K562 (cell line): ENCODE results near the gene RPTOR. TPM values are rescaled to one million over a fixed set of nuclear protein-coding genes. Genes with fewer than 3 reads are reported as not detected.

Source experiments
- ATAC-seq: fragments of 200-7000 bp; cut with Tn5 transposase; 3 replicates; pipeline ENCODE4 v1.9.1; 2020; ENCODE audit warnings: moderate library complexity
- BruUV-seq: library from RNA; stranded (reverse); fragments of 400-500 nt; replicated peaks from 2 replicates; lab custom pipeline; 2021; lab: Mats Ljungman, UMichigan
- CTCF ChIA-PET: fragments of 300-600 bp; formaldehyde crosslinking; extraction: SDS; loops from one replicate; lab custom pipeline; 2021; ENCODE audit warnings: low intra/inter-chr PET ratio; lab: Yijun Ruan, JAX
- POLR2A ChIA-PET: fragments of 300-600, 350-650 bp; sonication (Branson Sonifier 250); formaldehyde crosslinking; extraction: SDS; loops from one replicate; lab custom pipeline; 2021; ENCODE audit warnings: antibody characterized with exemption, inconsistent platforms; lab: Yijun Ruan, JAX
- DNase-seq, 4 experiments: peaks; one replicate each; pipeline versions ENCODE4 v3.0.0 to v3.0.0-alpha.2; 2011 to 2018; ENCODE audit warnings: low spot score in 3 of 4, mixed read lengths in 3 of 4; ENCODE audit errors: extremely low read depth in 1 of 4
- FAIRE-seq: peaks from 2 replicates; lab custom pipeline; 2011; peaks lifted over from hg19 to GRCh38; lab: Jason Lieb, UNC
- H2AFZ ChIP-seq: 2 replicates; pipeline ENCODE4 v1.6.0; 2011; ENCODE audit warnings: low read depth, low read length, control low read depth, inconsistent platforms
- H3K27ac ChIP-seq: fragments of 200-600 bp; 3 replicates; pipeline ENCODE4 v1.8.0; 2011; ENCODE audit warnings: low read depth, mild to moderate bottlenecking, control low read depth, inconsistent platforms, low read length, moderate library complexity, mixed read lengths; ENCODE audit errors: extremely low read depth
- H3K27me3 ChIP-seq, 2 experiments: fragments of 300-600 bp in 1 of 2; 2 replicates in 1 of 2; 3 replicates in 1 of 2; pipeline versions ENCODE4 v1.6.0 to v1.8.0; 2011; ENCODE audit warnings: inconsistent platforms in 2 of 2, low read length in 2 of 2, mild to moderate bottlenecking in 1 of 2, mixed read lengths in 1 of 2, moderate library complexity in 1 of 2; ENCODE audit not compliant: control insufficient read depth in 2 of 2, insufficient read depth in 2 of 2
- H3K36me3 ChIP-seq: fragments of 300-600 bp; 3 replicates; pipeline ENCODE4 v1.8.0; 2011; ENCODE audit warnings: mild to moderate bottlenecking, low read length, inconsistent platforms; ENCODE audit not compliant: control insufficient read depth, insufficient read depth
- H3K4me1 ChIP-seq, 2 experiments: fragments of 200-600 bp in 1 of 2; replicated peaks in 1 of 2; 2 replicates in 1 of 2; 3 replicates in 1 of 2; pipeline versions ENCODE4 v1.5.1 to v1.8.0; 2011; ENCODE audit warnings: inconsistent platforms in 2 of 2, low read length in 2 of 2, mild to moderate bottlenecking in 1 of 2, mixed read lengths in 1 of 2, moderate library complexity in 1 of 2; ENCODE audit not compliant: control insufficient read depth in 2 of 2, insufficient read depth in 2 of 2
- H3K4me2 ChIP-seq: 2 replicates; pipeline ENCODE4 v1.6.1; 2011; ENCODE audit warnings: low read length, control low read depth, inconsistent platforms, mixed read lengths; ENCODE audit not compliant: insufficient read depth
- H3K4me3 ChIP-seq: fragments of 200-600 bp; sonication (generic), shearing (Covaris generic); 2 replicates; pipeline ENCODE4 v1.5.1; 2016; ENCODE audit warnings: control low read depth, inconsistent platforms
- H3K79me2 ChIP-seq: fragments of 200-600 bp; 3 replicates; pipeline ENCODE4 v1.8.0; 2011; ENCODE audit warnings: low read length, inconsistent platforms; ENCODE audit not compliant: control insufficient read depth, insufficient read depth
- H3K9ac ChIP-seq, 2 experiments: 2 replicates each; pipeline versions ENCODE4 v1.6.0 to v1.6.1; 2011; ENCODE audit warnings: low read depth in 2 of 2, low read length in 2 of 2, control low read depth in 1 of 2, inconsistent platforms in 1 of 2, mild to moderate bottlenecking in 1 of 2, mixed read lengths in 1 of 2; ENCODE audit not compliant: insufficient read depth in 1 of 2
- H3K9me1 ChIP-seq: one replicate; pipeline ENCODE4 v1.6.0; 2011; ENCODE audit warnings: inconsistent platforms, mild to moderate bottlenecking, low read length, moderate library complexity; ENCODE audit not compliant: control insufficient read depth, insufficient read depth
- H3K9me3 ChIP-seq: replicated peaks from 2 replicates; pipeline ENCODE4 v1.5.1; 2011; ENCODE audit warnings: low read depth, low read length, inconsistent platforms; ENCODE audit not compliant: control insufficient read depth, insufficient read depth
- H4K20me1 ChIP-seq: replicated peaks from 2 replicates; pipeline ENCODE4 v1.6.1; 2011; ENCODE audit warnings: low read length, inconsistent platforms, mixed read lengths; ENCODE audit not compliant: control insufficient read depth, insufficient read depth
- CHD2 ChIP-seq: IDR thresholded peaks from 2 replicates; pipeline ENCODE4 v1.6.1; 2011; ENCODE audit warnings: low read depth, low read length
- NBN ChIP-seq: fragments of 450-650 bp; IDR thresholded peaks from 2 replicates; pipeline ENCODE4 v1.6.1; 2016; ENCODE audit warnings: low read depth, mild to moderate bottlenecking
- PML ChIP-seq: IDR thresholded peaks from 2 replicates; pipeline ENCODE4 v1.6.1; 2012; ENCODE audit warnings: low read length, inconsistent platforms
- POU5F1 ChIP-seq: fragments of 150-350 bp; IDR thresholded peaks from 2 replicates; pipeline ENCODE4 v1.6.1; 2014; ENCODE audit warnings: borderline replicate concordance, low read length, low read depth, mild to moderate bottlenecking; ENCODE audit not compliant: partially characterized antibody
- PURB ChIP-seq: sonication (generic); formaldehyde crosslinking; IDR thresholded peaks from 2 replicates; pipeline ENCODE4 v1.9.0; 2021; ENCODE audit warnings: low read depth, mild to moderate bottlenecking, missing genetic modification reagents
- RCOR1 ChIP-seq, 2 experiments: IDR thresholded peaks; 2 replicates each; pipeline ENCODE4 v1.6.1; 2012; ENCODE audit warnings: low read depth in 2 of 2, low read length in 2 of 2, borderline replicate concordance in 1 of 2, improper control_type of control experiment in 1 of 2
- TAF9B ChIP-seq: fragments of 450-650 bp; IDR thresholded peaks from 2 replicates; pipeline ENCODE4 v1.6.1; 2018; ENCODE audit warnings: mild to moderate bottlenecking; ENCODE audit not compliant: partially characterized antibody
- YBX1 ChIP-seq: fragments of 450-650 bp; IDR thresholded peaks from 2 replicates; pipeline ENCODE4 v1.7.1; 2016; ENCODE audit warnings: mild to moderate bottlenecking
- ZBTB11 ChIP-seq, 3 experiments: fragments of 200-800 bp in 1 of 3; fragments of 250-450 bp in 1 of 3; fragments of 450-650 bp in 1 of 3; sonication (Bioruptor Pico) in 1 of 3; sonication (Bioruptor generic) in 1 of 3; formaldehyde crosslinking in 1 of 3; IDR thresholded peaks; 2 replicates each; pipeline versions ENCODE4 v1.6.1 to v1.8.0; 2016 to 2022; ENCODE audit warnings: mild to moderate bottlenecking in 2 of 3, missing genetic modification characterization in 2 of 3, missing compliant biosample characterization in 1 of 3, moderate library complexity in 1 of 3
- ZNF253 ChIP-seq: fragments of 250-450 bp; sonication (Bioruptor Pico); conservative IDR thresholded peaks from 2 replicates; pipeline ENCODE4 v1.6.1; 2021; ENCODE audit warnings: mild to moderate bottlenecking
- ZNF277 ChIP-seq: fragments of 250-450 bp; sonication (Bioruptor Pico); IDR thresholded peaks from 2 replicates; pipeline ENCODE4 v1.8.0; 2022; ENCODE audit warnings: inconsistent platforms, mild to moderate bottlenecking, moderate library complexity, borderline replicate concordance
- ZNF695 ChIP-seq: fragments of 450-650 bp; formaldehyde crosslinking; IDR thresholded peaks from 2 replicates; pipeline ENCODE4 v1.4.0; 2020; ENCODE audit warnings: mild to moderate bottlenecking, moderate library complexity
- whole genome bisulfite sequencing: fragments of 100-300 bp; shearing (Covaris generic); methylation state at CpG from one replicate; pipeline ENCODE4 v1.1.6; 2016; ENCODE audit warnings: low coverage, mixed read lengths; ENCODE audit not compliant: insufficient coverage; ENCODE audit errors: missing lambda C conversion rate; 5-methylcytosine and 5-hydroxymethylcytosine counted together
- in situ Hi-C: fragments of 300-500 bp; cut with MboI; formaldehyde crosslinking; loops from 4 replicates; pipeline ENCODE4 v1.15.0; 2018; ENCODE audit warnings: inconsistent platforms, mixed read lengths
- intact Hi-C: fragments of 100-400 bp; cut with micrococcal nuclease; formaldehyde crosslinking; loops from 2 replicates; pipeline ENCODE4 v1.14.2; 2022
- polyA plus RNA-seq, 8 experiments: library from polyadenylated mRNA; depleted of rRNA in 4 of 8; stranded (reverse) in 5 of 8; unstranded in 3 of 8; fragments of >200 nt; fragmentation: Nextera tagmentation in 2 of 8; fragmentation: Illumina TruSeq in 1 of 8; extraction: Ambion mirVana in 2 of 8; extraction: Trizol in 1 of 8; gene quantifications; 2 replicates each; pipeline versions ENCODE4 v1.2.1 to v1.2.3, GENCODE V29; 2011 to 2014; ENCODE audit warnings: inconsistent platforms in 1 of 8, missing spikeins in 1 of 8
- total RNA-seq, 7 experiments: library from RNA; depleted of rRNA in 6 of 7; stranded (reverse); fragments of >200 nt in 6 of 7; fragmentation: Illumina TruSeq in 2 of 7; extraction: Trizol in 2 of 7; gene quantifications; 2 replicates each; pipeline versions ENCODE4 v1.2.1 to v1.2.3, GENCODE V29; 2011 to 2021; ENCODE audit warnings: low replicate concordance in 1 of 7
- TF ChIP-seq, protein P1 (sequence below): fragments of 450-650 bp; formaldehyde crosslinking; IDR thresholded peaks from 2 replicates; pipeline ENCODE4 v1.4.0; 2020; ENCODE audit warnings: mild to moderate bottlenecking, moderate library complexity

The RPTOR gene
- total and polyA plus RNA-seq, 9 of the 15 experiments (the other 6 are each of a cell fraction or from before 2014, with no cell fraction given), result 0.24 to 54.1 (median 10.2) TPM

GRCh38 chr17:80837711-80838110 lies 293.1 kb downstream of the RPTOR start:
- no peak overlapping the region for H3K4me3 ChIP-seq
- no peaks in the 10 kb centered on the region for H3K79me2 ChIP-seq
- FAIRE-seq (no peak), ATAC-seq (no peak), DNase-seq (no peak)
- peaks cover 6 to 24% of the 10 kb centered on the region in 2 experiments for H3K4me1 ChIP-seq
- H3K36me3 ChIP-seq, result peaks cover 24% of the 10 kb centered on the region
- H3K9me1 ChIP-seq, result no peaks in the 10 kb centered on the region
- ChIA-PET POLR2A (interaction anchor here (0.7 kb wide), 1 partner anchor 17 kb away, joined by 3 read pairs; no protein-coding TSS in a partner anchor), CTCF (no interaction called here)
- intact Hi-C loops, result no loop called here
- H3K4me2 ChIP-seq, result no peak overlapping the region
- no peak overlapping the region for H3K9ac ChIP-seq
- H4K20me1 ChIP-seq, result no peaks in the 10 kb centered on the region; the same call in 1 of the 2 replicates
- H2AFZ ChIP-seq, result no peak overlapping the region
- 95% methylated on average over 8 of the region's 18 CpGs for WGBS
- in situ Hi-C loops, result no loop called here
- no TSS peak for BruUV-seq
- TF ChIP-seq PML (no peak), POU5F1 (no peak), ZNF695 (CRISPR knock-in tag) (no peak), ZNF277 (CRISPR knock-in tag) (no peak), PURB (CRISPR knock-in tag) (no peak), YBX1 (no peak), ZNF253 (CRISPR knock-in tag) (no peak), RCOR1 (IDR thresholded peaks at IDR 0.05; ENCODE audit: borderline replicate concordance in 1 of 2, low read depth in 2 of 2, low read length in 2 of 2) (no peak), CHD2 (no peak), NBN (no peak), ZBTB11 (CRISPR knock-in tag; IDR thresholded peaks at IDR 0.05) (no peak), TAF9B (no peak)
- TF ChIP-seq, protein P1, sequence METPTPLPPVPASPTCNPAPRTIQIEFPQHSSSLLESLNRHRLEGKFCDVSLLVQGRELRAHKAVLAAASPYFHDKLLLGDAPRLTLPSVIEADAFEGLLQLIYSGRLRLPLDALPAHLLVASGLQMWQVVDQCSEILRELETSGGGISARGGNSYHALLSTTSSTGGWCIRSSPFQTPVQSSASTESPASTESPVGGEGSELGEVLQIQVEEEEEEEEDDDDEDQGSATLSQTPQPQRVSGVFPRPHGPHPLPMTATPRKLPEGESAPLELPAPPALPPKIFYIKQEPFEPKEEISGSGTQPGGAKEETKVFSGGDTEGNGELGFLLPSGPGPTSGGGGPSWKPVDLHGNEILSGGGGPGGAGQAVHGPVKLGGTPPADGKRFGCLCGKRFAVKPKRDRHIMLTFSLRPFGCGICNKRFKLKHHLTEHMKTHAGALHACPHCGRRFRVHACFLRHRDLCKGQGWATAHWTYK (CRISPR knock-in tag), result no peak
- H3K27me3 ChIP-seq, result no peaks in the 10 kb centered on the region
- H3K9me3 ChIP-seq, result no peaks in the 10 kb centered on the region
- no peak overlapping the region for H3K27ac ChIP-seq
